Measurements from ENCODE around the gene SDK2.

SDK2 gene

DNA sequence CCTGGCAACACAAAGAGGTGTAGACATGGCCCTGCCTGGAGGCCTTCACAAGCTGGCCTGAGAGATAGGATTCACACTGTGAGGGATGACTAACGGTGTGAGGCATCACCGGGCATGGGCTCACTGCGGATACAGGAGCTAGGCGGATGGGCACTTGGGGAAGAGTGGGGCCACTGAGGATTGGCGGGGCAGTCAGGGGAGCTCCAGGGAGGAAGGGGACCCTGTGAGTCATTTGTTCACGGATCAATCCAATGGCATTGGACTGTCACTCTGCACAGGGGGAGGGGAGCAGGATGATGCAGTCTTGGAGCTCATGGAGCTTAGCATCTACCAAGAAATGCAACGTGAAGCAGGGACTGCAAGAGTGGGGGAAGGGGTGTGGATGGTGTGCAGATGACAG lies 117.3 kb downstream of the SDK2 start:
- Histone ChIP-seq H3K27ac (replicated peaks) (no peak overlapping the region), H3K27me3 (ENCODE audit: insufficient read depth, poor library complexity, severe bottlenecking) (no peaks in the 10 kb centered on the region), H3K4me3 (replicated peaks; ENCODE audit: insufficient read depth, low read length) (no peak overlapping the region)
- DNase-seq (ENCODE audit: low read depth in 1 of 2, low spot score in 1 of 2), result no peak
- TF ChIP-seq GABPA (IDR thresholded peaks at IDR 0.05; ENCODE audit: low read depth) (no peak), POLR2AphosphoS5 (IDR thresholded peaks at IDR 0.05; ENCODE audit: low read depth) (no peak)
- TF ChIP-seq, protein P1, sequence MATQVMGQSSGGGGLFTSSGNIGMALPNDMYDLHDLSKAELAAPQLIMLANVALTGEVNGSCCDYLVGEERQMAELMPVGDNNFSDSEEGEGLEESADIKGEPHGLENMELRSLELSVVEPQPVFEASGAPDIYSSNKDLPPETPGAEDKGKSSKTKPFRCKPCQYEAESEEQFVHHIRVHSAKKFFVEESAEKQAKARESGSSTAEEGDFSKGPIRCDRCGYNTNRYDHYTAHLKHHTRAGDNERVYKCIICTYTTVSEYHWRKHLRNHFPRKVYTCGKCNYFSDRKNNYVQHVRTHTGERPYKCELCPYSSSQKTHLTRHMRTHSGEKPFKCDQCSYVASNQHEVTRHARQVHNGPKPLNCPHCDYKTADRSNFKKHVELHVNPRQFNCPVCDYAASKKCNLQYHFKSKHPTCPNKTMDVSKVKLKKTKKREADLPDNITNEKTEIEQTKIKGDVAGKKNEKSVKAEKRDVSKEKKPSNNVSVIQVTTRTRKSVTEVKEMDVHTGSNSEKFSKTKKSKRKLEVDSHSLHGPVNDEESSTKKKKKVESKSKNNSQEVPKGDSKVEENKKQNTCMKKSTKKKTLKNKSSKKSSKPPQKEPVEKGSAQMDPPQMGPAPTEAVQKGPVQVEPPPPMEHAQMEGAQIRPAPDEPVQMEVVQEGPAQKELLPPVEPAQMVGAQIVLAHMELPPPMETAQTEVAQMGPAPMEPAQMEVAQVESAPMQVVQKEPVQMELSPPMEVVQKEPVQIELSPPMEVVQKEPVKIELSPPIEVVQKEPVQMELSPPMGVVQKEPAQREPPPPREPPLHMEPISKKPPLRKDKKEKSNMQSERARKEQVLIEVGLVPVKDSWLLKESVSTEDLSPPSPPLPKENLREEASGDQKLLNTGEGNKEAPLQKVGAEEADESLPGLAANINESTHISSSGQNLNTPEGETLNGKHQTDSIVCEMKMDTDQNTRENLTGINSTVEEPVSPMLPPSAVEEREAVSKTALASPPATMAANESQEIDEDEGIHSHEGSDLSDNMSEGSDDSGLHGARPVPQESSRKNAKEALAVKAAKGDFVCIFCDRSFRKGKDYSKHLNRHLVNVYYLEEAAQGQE (IDR thresholded peaks at IDR 0.05; ENCODE audit: insufficient replicate concordance, low read depth), result no peak
- TF ChIP-seq, protein P2, sequence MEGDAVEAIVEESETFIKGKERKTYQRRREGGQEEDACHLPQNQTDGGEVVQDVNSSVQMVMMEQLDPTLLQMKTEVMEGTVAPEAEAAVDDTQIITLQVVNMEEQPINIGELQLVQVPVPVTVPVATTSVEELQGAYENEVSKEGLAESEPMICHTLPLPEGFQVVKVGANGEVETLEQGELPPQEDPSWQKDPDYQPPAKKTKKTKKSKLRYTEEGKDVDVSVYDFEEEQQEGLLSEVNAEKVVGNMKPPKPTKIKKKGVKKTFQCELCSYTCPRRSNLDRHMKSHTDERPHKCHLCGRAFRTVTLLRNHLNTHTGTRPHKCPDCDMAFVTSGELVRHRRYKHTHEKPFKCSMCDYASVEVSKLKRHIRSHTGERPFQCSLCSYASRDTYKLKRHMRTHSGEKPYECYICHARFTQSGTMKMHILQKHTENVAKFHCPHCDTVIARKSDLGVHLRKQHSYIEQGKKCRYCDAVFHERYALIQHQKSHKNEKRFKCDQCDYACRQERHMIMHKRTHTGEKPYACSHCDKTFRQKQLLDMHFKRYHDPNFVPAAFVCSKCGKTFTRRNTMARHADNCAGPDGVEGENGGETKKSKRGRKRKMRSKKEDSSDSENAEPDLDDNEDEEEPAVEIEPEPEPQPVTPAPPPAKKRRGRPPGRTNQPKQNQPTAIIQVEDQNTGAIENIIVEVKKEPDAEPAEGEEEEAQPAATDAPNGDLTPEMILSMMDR (IDR thresholded peaks at IDR 0.05; ENCODE audit: insufficient read depth, low read length), result no peak

DNA sequence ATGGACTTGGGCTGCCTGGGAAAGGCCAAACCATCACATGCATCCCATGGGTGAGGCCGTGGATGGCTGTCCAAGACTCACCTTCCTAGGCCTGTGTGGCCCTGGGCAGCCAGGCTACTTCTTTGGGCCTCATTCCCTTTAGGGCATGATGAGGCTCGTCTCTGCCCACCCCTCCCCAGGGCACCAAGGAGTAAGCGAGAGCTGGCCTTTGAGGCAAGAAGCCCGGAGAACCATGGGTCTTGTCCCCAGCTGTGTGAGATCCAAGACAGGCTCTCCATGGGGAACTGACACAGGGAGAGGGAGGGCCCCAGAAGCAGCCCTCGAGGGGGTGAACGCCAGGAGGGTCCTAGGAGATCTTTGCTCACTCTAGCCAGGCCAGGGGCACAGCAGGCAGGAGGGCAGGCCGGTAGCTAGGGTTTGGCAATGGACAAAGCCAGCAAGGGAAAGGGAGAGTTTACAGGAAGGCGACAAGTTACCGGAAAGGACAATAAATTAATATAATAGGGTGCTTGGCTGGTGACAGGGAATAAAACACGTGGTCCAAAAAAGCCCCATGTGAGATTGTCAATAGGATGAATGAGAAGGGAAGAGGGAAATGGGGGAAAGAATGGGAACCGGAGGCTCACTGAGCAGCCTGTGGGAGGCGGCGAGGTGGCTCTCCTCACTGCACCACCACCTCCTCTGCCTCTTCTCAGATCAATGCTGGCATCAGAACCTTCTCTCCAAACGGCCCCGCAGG lies 119.1 kb downstream of the SDK2 start:
- TF ChIP-seq POLR2AphosphoS5 (IDR thresholded peaks at IDR 0.05; ENCODE audit: low read depth) (no peak), GABPA (IDR thresholded peaks at IDR 0.05; ENCODE audit: low read depth) (no peak), SPI1 (IDR thresholded peaks at IDR 0.05; ENCODE audit: borderline replicate concordance, low read depth) (no peak)
- TF ChIP-seq, protein P1 (IDR thresholded peaks at IDR 0.05; ENCODE audit: insufficient replicate concordance, low read depth), result no peak
- TF ChIP-seq, protein P2 (IDR thresholded peaks at IDR 0.05; ENCODE audit: insufficient read depth, low read length), result no peak

DNA sequence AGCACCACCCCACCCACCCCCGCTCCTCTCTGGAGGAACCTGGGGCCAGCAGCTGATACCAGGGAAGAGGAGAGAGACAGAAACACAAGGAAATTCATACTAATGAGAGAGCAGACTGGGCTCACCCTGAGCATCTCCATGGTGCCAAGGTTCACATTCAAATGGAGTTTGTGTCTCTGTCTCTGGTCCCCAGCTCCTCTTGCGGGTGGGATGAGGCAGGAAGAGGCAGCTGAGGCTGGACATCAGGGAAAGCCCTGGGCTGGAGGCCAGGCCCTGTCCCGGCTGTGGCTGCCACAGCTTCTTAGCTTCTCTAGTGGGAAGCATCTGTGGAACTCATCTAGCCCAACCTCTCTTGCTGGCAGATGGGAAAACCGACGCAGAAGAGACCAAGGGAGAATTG lies 121.5 kb downstream of the SDK2 start:
- no peak for DNase-seq (ENCODE audit: low read depth in 1 of 2, low spot score in 1 of 2)
- H3K27me3 ChIP-seq (ENCODE audit: insufficient read depth, poor library complexity, severe bottlenecking), result no peaks in the 10 kb centered on the region

More for the DNA sequence above, 119.1 kb downstream of the SDK2 start:
- Histone ChIP-seq H3K4me3 (replicated peaks; ENCODE audit: insufficient read depth, low read length) (no peak overlapping the region), H3K27me3 (ENCODE audit: insufficient read depth, poor library complexity, severe bottlenecking) (no peaks in the 10 kb centered on the region), H3K27ac (replicated peaks) (no peak overlapping the region)
- no peak for DNase-seq (ENCODE audit: low read depth in 1 of 2, low spot score in 1 of 2)

More for the DNA sequence above, 121.5 kb downstream of the SDK2 start:
- TF ChIP-seq SPI1 (IDR thresholded peaks at IDR 0.05; ENCODE audit: borderline replicate concordance, low read depth) (no peak), GABPA (IDR thresholded peaks at IDR 0.05; ENCODE audit: low read depth) (no peak), POLR2AphosphoS5 (IDR thresholded peaks at IDR 0.05; ENCODE audit: low read depth) (no peak)
- TF ChIP-seq, protein P1 (IDR thresholded peaks at IDR 0.05; ENCODE audit: insufficient replicate concordance, low read depth), result no peak
- TF ChIP-seq, protein P2 (IDR thresholded peaks at IDR 0.05; ENCODE audit: insufficient read depth, low read length), result no peak
- no peak overlapping the region for H3K27ac ChIP-seq (replicated peaks)
- H3K4me3 ChIP-seq (replicated peaks; ENCODE audit: insufficient read depth, low read length), result no peak overlapping the region
